Smooth muscle cell (in vitro differentiated cells): ENCODE measurements around the gene MTFR1L. TPM values are rescaled to one million over a fixed set of nuclear protein-coding genes. Genes with fewer than 3 reads are reported as not detected.

Experiments
- DNase-seq: peaks from one replicate; lab custom pipeline; 2025; ENCODE audit not compliant: unreplicated experiment; lab: John Stamatoyannopoulos, UW
- H2AFZ ChIP-seq: fragments of 200-600 bp; sonication (generic); 2 replicates; pipeline ENCODE4 v1.6.0; 2016; ENCODE audit warnings: antibody characterized with exemption, low read depth, mild to moderate bottlenecking
- H3F3A ChIP-seq: fragments of 200-600 bp; sonication (generic); 2 replicates; pipeline ENCODE4 v1.6.0; 2017; ENCODE audit warnings: antibody characterized with exemption, low read depth
- H3K27ac ChIP-seq: fragments of 200-600 bp; sonication (generic); 2 replicates; pipeline ENCODE4 v1.5.1; 2016; ENCODE audit warnings: low read depth, mild to moderate bottlenecking
- H3K27me3 ChIP-seq: fragments of 200-600 bp; sonication (generic); 2 replicates; pipeline ENCODE4 v1.6.1; 2016; ENCODE audit warnings: low read depth, mild to moderate bottlenecking
- H3K36me3 ChIP-seq: fragments of 200-600 bp; sonication (generic); 2 replicates; pipeline ENCODE4 v1.5.1; 2016; ENCODE audit warnings: low read depth
- H3K4me1 ChIP-seq: fragments of 200-600 bp; sonication (generic); 2 replicates; pipeline ENCODE4 v1.5.1; 2016; ENCODE audit warnings: low read depth
- H3K4me2 ChIP-seq: fragments of 200-600 bp; sonication (generic); 2 replicates; pipeline ENCODE4 v1.6.0; 2016; ENCODE audit warnings: mild to moderate bottlenecking
- H3K4me3 ChIP-seq: fragments of 200-600 bp; sonication (generic); 2 replicates; pipeline ENCODE4 v1.5.1; 2016; ENCODE audit warnings: mild to moderate bottlenecking
- H3K79me2 ChIP-seq: fragments of 200-600 bp; sonication (generic); 2 replicates; pipeline ENCODE4 v1.6.0; 2016; ENCODE audit warnings: low read depth, mild to moderate bottlenecking
- H3K9ac ChIP-seq: fragments of 200-600 bp; sonication (generic); 2 replicates; pipeline ENCODE4 v1.6.0; 2016; ENCODE audit warnings: low read depth
- H3K9me3 ChIP-seq: fragments of 200-600 bp; sonication (generic); replicated peaks from 2 replicates; pipeline ENCODE4 v1.5.1; 2016; ENCODE audit warnings: low read depth
- H4K20me1 ChIP-seq: fragments of 200-600 bp; sonication (generic); 2 replicates; pipeline ENCODE4 v1.6.0; 2016; ENCODE audit warnings: low read depth
- WGBS: methylation state at CpG from one replicate; pipeline ENCODE4 v1.1.7; 2016; ENCODE audit warnings: low lambda C conversion rate; 5-methylcytosine and 5-hydroxymethylcytosine counted together
- polyA plus RNA-seq: library from polyadenylated mRNA; unstranded; fragments of >200 nt; fragmentation: Nextera tagmentation; extraction: Ambion mirVana; gene quantifications from 2 replicates; pipeline ENCODE4 v1.2.1, GENCODE V29; 2016
- total RNA-seq: library from RNA; depleted of rRNA; stranded (reverse); fragments of >200 nt; gene quantifications from 2 replicates; pipeline ENCODE4 v1.2.3, GENCODE V29; 2014
- TF ChIP-seq, protein P1 (sequence below): fragments of 200-600 bp; sonication (generic); IDR thresholded peaks from 2 replicates; pipeline ENCODE4 v1.5.1; 2017; ENCODE audit warnings: borderline replicate concordance, mild to moderate bottlenecking, antibody characterized with exemption; ENCODE audit not compliant: insufficient read depth, poor library complexity, severe bottlenecking

The MTFR1L gene
- total and polyA plus RNA-seq, 2 experiments from 2014 or later = 47.2 to 63.9 TPM

DNA sequence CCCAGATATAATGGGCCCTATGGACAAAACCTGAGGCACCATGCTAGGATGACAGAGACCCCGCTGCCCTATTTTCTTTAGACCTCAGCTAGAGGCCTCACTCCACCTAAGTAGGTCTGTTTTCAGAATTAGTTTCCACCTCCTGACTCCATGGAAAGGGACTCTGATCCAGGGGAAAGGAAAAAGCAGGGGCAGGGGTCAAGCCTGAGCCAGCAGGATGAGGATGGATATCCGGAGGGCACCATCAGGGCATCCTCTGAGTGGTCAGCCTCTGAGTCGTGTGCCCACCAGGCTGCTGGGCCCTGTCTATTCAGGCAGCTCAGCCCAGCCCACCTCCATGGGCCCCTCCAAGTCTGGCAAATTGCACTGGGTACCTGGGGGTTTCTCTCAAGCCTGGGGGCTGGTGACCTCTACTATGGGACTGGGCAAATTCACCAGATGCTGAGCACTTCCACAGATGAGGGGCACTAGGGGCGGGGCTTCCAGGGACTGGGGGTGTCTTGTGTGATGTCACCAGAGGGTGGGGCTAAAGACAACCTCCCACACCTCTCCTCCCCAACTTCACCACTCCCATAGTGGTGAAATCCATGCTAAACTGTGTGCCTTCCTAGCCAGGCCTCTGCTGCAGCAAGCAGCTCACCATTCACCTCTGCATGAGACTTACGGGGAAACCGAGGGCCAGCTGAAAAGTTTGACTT is 50.3 kb downstream of the MTFR1L start:
- no peaks in the 10 kb centered on the region for H3K36me3 ChIP-seq
- H3K79me2 ChIP-seq = peaks cover 17% of the 10 kb centered on the region
- no peaks in the 10 kb centered on the region for H3F3A ChIP-seq
- no peak overlapping the region for H3K4me3 ChIP-seq
- H3K4me2 ChIP-seq = no peak overlapping the region
- H3K27ac ChIP-seq = no peak overlapping the region
- H2AFZ ChIP-seq = no peak overlapping the region
- peaks cover 11% of the 10 kb centered on the region for H3K4me1 ChIP-seq
- TF ChIP-seq, protein P1, sequence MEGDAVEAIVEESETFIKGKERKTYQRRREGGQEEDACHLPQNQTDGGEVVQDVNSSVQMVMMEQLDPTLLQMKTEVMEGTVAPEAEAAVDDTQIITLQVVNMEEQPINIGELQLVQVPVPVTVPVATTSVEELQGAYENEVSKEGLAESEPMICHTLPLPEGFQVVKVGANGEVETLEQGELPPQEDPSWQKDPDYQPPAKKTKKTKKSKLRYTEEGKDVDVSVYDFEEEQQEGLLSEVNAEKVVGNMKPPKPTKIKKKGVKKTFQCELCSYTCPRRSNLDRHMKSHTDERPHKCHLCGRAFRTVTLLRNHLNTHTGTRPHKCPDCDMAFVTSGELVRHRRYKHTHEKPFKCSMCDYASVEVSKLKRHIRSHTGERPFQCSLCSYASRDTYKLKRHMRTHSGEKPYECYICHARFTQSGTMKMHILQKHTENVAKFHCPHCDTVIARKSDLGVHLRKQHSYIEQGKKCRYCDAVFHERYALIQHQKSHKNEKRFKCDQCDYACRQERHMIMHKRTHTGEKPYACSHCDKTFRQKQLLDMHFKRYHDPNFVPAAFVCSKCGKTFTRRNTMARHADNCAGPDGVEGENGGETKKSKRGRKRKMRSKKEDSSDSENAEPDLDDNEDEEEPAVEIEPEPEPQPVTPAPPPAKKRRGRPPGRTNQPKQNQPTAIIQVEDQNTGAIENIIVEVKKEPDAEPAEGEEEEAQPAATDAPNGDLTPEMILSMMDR = no peak
- peaks cover 9% of the 10 kb centered on the region for H4K20me1 ChIP-seq
- no peak overlapping the region for H3K9ac ChIP-seq
- WGBS = 82% methylated on average over 5 of the region's 6 CpGs
- H3K27me3 ChIP-seq = no peaks in the 10 kb centered on the region
- no peak for DNase-seq
- no peaks in the 10 kb centered on the region for H3K9me3 ChIP-seq

DNA sequence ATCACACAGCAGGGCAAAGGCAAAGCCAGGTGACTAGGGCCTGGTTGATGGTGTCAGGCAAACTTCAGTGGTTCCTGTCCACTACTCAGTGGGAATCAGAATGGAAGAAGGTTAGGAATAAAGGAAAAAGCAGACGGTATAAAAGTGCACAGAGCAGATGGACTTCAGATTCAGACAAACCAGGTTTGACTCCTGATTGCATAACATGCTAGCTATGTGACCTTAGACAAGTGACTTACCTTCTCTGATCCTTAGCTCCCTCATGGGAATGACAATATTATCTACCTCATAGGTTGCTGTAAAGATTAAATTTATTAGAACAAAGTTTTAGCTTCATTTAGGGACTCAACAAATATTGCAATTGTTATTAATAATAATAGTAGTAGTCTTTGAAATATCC is 50.9 kb downstream of the MTFR1L start:
- 100% methylated on average over 1 of the region's 1 CpG for WGBS
- no peak overlapping the region for H3K9ac ChIP-seq
- no peaks in the 10 kb centered on the region for H3K9me3 ChIP-seq
- no peak overlapping the region for H3K4me2 ChIP-seq
- H3K4me3 ChIP-seq = no peak overlapping the region
- no peaks in the 10 kb centered on the region for H3K27me3 ChIP-seq
- H2AFZ ChIP-seq = no peak overlapping the region
- no peaks in the 10 kb centered on the region for H3K36me3 ChIP-seq
- peaks cover 17% of the 10 kb centered on the region for H3K79me2 ChIP-seq
- no peak overlapping the region for H3K27ac ChIP-seq
- TF ChIP-seq, protein P1 = no peak
- peaks cover under 1% of the 10 kb centered on the region for H3F3A ChIP-seq
- DNase-seq = no peak
- peaks cover 11% of the 10 kb centered on the region for H3K4me1 ChIP-seq
- H4K20me1 ChIP-seq = peaks cover 9% of the 10 kb centered on the region

DNA sequence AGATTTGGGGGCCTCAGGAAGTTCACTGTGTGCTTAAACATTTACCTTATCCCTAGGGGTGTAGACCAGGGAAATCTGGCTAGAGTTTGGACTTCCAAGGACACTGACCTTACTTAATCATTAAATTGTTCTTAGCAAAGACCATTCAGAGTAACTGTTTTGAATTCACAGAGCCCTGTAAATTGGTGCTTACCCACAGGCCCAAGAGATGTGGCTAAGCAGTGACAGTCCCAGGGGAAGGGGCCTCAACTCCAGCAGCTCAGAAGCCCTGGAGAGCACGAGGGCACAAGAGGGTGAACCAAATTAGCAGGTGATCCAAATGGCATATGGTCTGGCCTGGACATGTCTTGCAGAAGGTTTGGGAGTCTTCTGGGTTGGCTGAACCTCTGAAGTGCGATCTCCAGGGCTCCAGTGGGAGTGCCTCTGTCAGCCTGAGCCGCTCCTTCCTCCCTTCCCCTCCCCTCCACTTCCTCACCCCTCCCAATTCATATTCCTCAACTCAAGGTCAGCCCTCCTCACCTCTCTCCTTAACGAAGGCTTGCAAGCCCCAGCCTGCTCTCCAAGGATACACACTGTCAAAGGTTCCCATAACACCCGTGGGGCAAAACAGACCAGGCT is 51.4 kb downstream of the MTFR1L start:
- Histone ChIP-seq H3K4me2 (no peak overlapping the region), H3K9ac (no peak overlapping the region), H3K36me3 (no peaks in the 10 kb centered on the region), H4K20me1 (peaks cover 9% of the 10 kb centered on the region), H3K4me1 (peaks cover 15% of the 10 kb centered on the region), H3K4me3 (no peak overlapping the region), H3K27me3 (no peaks in the 10 kb centered on the region), H2AFZ (no peak overlapping the region), H3K27ac (no peak overlapping the region), H3K9me3 (no peaks in the 10 kb centered on the region), H3F3A (peaks cover 7% of the 10 kb centered on the region), H3K79me2 (peaks cover 17% of the 10 kb centered on the region)
- TF ChIP-seq, protein P1 = no peak
- DNase-seq = no peak
- 48% methylated on average over 5 of the region's 5 CpGs for WGBS
